ENCODE data around the gene BNC1.

- no peak for TF ChIP-seq CTCF (IDR thresholded peaks at IDR 0.05)
- TF ChIP-seq EZH2 (IDR thresholded peaks at IDR 0.05; ENCODE audit: borderline replicate concordance, insufficient read depth, low read depth, low read length, poor library complexity, severe bottlenecking) = no peak
Measured at GRCh38 chr15:83323296-83323711, 38.8 kb upstream of the BNC1 start.
